GM19043 (cell line): ENCODE results near the gene CASP5.
"Not testable (repeated sequence)": the region's sequence is repeated elsewhere in the genome, so short reads cannot be mapped to it uniquely, and the experiment has no call there.

Source experiments
- ATAC-seq: cut with Tn5 transposase; IDR thresholded peaks from one replicate; pipeline ENCODE4 v1.9.1; 2021; ENCODE audit warnings: low read depth; ENCODE audit not compliant: unreplicated experiment

Gene CASP5

DNA sequence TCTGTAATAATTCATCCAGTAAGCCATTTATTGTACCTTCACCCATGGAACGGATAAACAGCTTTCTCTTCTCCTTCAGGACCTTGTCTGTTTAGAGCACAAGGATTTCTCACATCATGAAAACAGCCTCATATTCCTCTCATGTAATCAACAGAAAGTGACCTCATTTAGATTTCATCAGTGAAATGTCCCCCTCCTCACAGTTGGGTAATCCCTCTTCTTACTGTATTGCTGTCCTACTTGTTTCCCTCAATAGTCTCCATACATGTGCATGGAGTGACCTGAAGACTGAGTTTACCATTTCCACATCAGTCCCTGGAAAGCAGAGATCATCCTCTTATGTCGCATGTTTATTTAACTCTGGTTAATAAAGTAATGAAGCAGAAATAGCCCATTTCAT lies 11.4 kb upstream of the CASP5 start:
- ATAC-seq = peak; percentile 2

DNA sequence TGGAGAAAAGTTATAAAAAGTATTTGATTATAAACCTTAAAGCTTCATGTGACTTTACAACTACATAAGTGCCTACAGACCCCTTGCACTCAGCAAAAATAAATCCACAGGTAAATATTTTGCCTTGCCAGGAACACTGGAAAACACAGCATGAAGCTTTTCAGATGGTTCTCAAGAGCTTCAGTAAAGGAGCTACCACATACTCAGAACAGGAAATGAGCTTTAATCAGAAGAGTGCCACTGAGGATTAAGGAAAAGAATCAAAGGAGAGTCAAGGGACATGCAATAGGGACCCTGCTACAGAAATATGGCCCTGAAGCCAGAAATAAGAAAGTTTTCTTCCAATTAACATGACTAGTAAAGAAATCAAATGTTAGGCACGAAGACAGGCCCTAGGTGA lies 10.8 kb upstream of the CASP5 start:
- ATAC-seq = no peak

DNA sequence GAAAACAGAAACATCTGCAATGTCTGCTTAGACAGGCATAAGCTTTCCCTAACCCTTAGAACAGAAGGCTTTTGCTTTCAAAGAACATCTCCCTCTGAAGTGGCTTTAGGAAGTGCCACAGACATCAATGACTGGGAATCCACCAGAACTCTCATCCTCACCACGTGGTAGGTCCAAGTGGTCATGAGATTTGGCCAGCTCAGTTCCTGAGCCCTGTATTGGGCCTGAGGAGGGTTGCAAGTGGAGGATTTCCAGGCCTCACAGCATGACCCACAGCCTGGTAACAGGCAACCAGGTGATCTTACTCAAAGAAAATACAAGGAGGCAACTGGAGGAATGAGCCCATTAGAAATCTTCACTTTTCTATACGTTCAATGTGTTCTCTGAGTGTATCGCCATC lies 10.4 kb upstream of the CASP5 start:
- ATAC-seq = no peak

DNA sequence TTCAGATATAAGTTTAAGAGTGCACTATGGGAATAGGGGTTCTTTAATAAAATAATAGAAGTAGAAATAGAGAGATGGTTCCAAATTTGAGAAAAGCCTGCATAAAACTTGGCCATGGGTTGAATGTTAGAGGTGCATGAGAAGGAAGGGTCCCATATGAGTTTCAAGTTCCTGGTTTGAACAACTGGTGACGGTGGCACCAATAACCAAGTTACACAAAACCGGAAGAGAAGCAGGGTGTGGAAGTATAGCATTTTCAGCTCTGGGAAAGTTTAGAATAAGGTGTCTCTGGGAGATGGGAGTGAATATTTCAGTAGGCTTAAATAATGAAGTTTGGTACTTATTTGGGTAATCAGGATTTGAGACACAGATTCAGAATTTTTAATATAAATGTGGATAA lies 9.5 kb upstream of the CASP5 start:
- ATAC-seq = no peak

DNA sequence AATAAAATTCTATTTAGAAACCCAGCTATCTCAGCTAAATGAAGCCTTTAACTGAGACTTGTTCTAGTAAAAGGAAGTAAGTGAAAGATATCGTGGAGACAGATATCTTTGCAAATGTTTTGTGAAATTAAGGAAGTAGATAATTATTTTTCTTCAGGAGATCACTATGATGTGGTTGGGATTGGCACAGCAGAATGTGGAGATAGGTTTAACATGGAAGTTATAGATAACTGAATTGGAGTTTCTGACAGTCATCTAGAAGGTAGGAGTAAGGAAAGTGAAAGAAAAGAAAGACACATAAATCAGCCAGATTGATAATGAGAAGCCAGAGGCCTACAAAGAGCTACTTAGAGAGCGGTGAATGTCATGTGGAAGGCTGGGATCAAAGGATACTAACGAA lies 4.7 kb upstream of the CASP5 start:
- ATAC-seq = no peak

DNA sequence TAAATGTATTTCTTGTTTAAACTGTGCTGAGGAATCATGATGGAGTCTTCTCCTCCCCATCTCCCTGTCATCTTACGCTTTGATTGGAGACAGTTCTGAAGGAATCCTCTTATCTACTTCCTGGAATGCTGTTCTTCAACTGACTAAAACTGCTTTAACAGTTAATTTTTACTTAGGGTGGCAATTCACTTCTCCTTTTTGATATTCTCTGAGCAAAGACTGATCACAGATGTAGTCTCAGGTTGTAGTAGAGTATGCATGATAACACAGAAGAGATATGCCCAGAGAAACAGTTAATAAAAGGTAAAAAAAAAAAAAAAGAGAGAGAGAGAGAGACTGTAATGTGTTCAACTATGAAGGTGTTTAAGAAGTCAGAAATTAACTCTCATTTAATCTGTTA lies 1.4 kb upstream of the CASP5 start:
- no peak for ATAC-seq

DNA sequence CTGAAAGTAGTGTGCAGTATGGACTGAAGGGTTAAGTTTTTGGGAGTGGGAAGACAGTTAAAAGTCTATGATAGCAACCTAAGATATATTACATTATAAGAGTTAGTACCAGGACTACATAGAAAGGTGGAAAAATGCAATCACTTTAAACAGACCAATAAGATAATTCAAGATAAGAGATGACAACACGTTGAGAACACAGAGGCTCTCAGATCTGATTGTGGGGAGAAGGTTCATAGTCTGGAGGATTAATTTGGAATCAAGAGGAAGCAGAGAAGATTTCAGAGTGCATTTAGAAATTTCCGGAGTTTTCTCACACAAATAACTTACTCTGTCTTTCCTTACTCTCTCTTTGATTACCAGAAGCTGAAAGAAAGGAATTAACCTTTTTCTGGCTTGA lies 441 bp downstream of the CASP5 start:
- no peak for ATAC-seq

DNA sequence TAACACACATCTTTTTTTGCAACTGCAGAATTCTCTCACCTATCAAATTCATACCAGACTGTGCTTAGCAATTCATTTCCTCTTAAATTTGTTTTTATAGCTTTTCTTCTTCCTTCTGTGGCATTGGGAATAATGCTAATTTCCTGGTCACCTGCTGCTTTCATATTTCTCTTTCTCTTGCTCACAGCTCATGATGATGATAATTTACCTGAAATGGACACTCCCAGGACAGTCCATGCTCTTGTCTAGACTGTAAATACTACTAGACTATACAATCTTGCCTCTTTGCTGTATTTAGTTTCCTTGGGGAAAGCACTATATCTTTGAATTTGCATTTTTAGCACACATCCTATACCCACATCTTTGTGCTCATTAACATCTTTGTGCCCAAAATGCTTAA lies 15.5 kb downstream of the CASP5 start:
- ATAC-seq = no peak

DNA sequence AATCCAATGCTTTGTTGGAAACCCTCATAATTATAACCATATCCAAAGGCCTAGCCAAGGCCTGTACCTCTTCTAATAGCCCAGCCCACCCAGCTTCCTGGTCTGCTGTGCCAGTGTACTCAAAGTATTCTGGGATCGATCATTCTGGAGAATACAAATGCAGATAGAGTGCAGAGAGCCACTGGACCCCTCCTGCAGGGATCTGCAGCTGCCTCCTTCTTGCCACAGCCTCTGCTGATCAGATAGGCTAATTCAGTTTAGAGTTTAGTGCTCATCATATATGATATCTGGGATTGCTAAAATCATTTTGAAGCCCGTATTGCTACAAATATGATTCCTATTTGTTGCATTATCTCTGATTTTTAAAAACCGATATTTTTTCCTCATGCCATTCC lies 17.5 kb downstream of the CASP5 start:
- ATAC-seq = no peak

DNA sequence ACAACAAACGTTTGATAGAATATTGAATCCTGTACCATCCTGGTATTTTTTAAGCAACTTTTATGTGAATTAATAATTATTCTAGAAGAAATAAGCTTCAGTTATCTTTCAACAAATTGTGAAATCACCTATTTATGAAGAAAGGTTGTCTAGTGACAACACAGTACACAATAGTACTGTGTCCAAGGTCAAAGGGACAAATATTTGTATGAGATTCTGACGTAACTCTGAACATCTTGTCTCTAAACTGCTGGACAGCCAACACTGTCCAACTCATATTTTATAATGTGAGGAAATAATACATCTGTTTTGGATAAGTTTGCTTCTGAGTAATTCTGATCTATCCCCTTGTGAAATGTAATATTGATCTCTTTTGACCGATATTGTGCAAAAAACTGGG lies 18.9 kb downstream of the CASP5 start:
- no peak for ATAC-seq

DNA sequence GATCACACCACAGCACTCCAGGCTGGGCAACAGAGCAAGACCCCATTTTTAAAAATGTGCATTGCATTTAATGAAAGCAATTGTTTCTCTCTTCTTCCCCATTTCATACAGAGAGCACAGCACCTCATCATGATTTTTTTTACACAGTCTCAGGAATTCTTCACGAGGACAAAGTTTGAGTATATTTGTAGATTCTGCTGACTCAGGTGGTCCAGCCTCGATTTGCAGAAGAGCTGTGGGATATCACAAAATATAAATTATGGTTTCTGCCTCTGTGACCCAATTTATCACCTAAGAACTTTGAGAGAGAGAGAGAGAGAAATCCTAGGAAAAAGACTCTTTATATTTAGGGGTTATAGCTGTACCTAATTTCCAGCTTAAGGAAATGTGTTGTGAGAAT lies 19.8 kb downstream of the CASP5 start:
- ATAC-seq = no peak

DNA sequence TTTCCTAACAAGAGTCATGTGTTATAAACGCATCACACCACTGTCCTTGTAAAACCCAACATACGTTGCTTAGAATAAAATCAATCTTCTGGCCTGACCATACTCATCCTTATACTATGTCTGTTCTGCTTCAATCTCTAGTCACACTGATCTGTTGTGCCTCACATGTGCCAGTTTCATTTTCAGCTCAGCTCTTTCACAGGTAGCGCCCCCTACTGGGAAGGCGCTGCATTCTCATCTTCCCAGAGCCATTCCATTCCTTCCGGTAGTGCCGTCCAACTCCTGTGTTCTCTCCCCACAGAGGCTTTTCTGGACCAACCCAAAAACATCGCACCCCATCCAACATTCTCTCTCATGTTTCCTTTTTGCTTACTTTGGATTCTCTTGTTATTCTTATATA lies 22.2 kb downstream of the CASP5 start:
- ATAC-seq = peak; percentile 83

DNA sequence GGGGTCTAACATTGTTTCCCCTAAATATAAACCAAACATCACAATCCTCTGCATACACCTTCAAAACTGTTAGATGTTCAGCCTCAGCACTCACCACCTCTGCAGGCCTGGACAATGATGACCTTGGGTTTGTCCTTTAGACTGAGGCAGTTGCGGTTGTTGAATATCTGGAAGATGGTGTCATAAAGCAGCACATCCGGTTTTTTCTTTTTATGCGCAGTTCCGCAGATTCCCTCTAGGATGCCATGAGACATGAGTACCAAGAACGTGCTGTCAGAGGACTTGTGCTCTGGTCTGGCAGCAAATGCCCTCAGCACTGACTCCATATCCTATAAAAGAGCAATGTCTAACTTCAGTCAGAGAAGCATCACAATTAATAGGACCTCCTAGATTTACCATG lies 22.8 kb downstream of the CASP5 start:
- no peak for ATAC-seq

DNA sequence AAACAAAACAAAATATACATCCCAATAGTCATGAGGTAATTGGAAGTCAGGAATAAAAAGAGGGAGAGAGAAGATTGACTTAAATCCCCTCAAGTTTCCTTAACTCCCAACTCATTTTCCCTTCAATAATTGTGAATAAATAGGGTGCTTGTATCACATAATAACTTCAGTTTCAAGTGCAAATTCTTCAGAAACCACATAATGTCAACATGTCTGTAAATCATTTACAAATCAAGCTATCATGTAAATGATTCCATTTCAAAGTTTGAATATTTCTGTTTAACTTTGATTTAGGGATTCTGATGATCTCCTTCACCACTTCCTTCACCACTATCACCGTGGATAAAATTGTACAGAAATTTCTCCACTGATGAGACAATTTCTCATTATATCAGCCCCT lies 23.2 kb downstream of the CASP5 start:
- no peak for ATAC-seq

DNA sequence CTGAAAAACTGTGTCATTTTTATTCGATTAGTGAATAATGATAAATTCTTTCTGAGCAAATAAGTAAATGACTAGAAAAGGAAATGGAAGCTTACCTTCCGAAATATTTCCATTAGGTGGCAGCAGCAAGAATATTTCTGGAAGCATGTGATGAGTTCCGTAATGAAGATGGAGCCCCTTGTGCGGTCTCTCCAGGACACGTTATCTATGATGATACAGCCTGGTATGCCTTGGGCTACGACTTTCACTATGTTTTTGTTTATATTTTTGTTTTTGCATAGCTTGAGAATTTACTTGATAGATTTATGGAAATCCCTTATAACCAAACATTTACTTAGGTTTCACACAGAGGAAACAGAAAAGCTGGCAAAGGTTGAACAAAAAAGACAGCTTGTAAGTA lies 25.7 kb downstream of the CASP5 start:
- no peak for ATAC-seq

DNA sequence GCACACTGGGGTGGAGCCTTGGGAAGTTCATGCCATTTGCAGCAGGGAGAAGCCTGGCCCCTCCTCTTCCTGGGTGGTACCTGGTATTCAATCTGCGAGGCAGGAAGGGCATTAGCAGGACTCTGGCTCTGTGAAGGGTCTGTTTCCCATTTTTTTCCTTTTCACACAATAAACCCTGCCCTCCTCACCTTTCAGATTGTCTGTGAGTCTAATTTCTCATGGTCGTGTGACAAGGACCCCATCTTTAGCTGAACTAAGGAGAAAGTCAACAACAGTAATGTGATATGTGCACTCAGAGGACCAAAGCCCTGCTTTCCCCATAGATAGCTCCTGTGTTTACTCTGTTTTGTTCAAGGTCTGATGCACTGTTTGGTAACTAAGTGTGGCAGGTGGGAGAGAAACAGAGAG lies 28.0 kb downstream of the CASP5 start:
- no peak for ATAC-seq

DNA sequence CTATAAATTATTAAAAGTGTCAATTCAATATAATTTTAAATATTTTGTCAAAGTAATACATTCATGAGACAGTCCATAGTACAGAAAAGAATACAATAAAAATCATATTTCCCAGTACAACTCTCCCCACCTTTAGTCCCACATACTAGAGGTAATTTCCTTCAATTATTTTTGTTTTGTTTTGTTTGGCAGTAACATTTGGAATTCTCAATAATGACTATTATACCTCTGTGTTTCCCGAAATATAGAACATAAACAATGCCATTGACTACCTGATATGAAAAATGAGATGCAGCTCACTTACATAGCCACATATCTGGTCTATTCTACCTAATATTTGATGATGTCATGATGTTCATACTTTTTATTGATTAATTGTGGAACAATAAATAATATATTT lies 30.2 kb downstream of the CASP5 start:
- ATAC-seq = no peak

DNA sequence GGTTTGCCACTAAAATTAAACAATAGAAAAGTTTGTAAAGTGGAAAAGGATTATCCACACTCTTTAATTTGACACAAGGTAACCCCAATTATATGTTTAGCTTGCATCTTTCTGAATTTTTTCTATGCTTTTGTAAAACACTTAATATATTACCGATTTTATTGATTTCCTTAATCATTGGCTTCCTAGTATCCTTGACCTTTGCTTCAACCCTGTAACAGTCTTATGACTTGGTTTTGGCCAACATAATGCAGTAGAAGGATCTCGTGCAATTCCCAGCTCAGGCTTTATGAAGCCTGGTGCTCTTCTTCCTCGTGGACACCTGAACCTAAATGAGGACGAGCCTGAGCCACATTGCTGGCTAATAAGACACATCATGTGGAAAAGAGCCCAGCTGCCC lies 31.0 kb downstream of the CASP5 start:
- no peak for ATAC-seq

DNA sequence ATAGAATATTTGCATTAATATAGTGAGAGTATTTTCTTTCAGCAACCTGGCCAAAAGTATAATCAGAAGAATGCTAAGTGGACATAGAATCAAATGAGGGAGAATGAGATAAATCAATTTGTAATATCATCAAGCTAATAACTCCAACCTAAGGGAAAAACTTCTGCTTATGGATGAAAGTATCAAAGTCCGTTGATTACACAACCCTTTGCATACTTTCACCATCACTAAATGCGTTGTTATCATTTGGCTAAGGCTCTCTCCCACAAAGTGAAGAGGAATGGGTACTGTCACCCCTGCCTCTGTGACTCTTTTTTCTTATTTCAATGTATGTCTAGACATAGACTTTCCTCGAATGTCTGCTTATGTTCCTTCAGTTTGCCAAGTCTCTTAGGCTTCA lies 38.2 kb downstream of the CASP5 start:
- no peak for ATAC-seq

DNA sequence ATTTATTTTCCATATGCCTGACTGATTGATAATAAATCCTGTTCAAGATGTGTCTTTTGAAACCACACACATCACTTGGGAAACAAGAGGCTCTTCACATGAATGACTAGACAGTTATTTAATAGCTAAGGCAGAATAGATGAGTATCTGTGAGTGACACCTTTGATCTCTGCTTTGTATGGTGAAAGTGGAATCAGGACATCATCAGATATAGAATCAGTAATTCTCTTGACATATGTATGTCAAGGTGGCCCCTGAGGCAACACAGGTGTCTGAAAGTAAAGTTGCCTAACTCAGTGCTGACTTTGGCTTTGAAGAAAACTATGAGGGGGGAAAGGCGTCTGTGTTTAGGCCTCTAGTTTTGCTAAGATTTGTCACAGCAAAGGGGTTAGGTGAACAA lies 43.1 kb downstream of the CASP5 start:
- no peak for ATAC-seq

DNA sequence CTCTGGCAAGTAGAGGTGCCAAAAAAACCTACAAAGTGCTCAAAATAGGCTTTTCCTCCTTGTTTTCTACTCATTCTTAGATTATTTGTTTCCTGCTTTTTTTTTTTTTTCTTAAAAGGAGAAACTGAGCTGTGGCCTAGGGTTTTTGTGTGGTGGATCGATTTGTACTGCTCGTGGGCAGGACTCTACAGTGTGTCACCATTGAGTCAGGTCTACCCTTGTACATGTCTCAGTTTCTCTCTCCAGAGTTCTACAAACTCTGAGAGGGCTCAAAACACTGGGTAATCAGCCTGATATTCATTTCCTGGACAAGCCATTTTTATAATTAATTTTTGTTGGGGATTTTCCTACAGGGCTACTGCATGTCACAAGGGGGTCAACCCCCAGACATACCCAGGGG lies 49.4 kb downstream of the CASP5 start:
- ATAC-seq = no peak

DNA sequence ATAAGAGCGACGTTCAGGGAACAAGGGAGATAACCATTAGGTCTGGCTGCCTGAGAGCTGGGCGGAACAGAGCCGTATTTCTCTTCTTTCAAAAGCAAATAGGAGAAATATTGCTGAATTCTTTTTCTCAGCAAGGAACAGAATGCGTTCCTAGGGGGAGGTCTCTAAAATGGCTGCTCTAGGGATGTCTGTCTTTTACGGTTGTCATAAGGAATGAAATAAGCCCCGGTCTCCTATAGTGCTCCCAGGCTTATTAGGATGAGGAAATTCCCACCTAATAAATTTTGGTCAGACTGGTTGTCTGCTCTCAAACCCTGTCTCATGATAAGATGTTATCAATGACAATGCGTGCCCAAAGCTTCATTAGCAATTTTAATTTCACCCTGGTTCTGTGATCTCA lies 50.0 kb downstream of the CASP5 start:
- not testable (repeated sequence) for ATAC-seq

DNA sequence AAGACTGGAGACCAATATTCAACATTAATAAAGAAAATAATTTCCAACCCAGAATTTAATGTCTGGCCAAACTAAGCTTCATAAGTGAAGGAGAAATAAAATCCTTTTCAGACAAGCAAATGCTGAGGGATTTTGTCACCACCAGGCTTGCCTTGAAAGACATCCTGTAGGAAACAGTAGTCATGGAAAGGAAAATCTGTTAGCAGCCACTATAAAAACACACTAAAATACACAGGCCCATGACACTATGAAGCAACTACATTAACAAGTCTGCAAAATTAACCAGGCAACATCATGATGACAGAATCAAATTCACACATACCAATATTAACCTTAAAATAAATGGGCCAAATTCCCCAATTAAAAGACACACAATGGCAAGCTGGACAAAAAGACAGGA lies 52.2 kb downstream of the CASP5 start:
- no peak for ATAC-seq
